PC-9 (cell line): ENCODE results near the gene KIF21A. TPM values are rescaled to one million over a fixed set of nuclear protein-coding genes. Genes with fewer than 3 reads are reported as not detected.

Experiments
- BruUV-seq: library from RNA; stranded (reverse); fragments of 400-500 nt; replicated peaks from 2 replicates; lab custom pipeline; 2021; lab: Mats Ljungman, UMichigan
- CTCF ChIA-PET: fragments of 300-600 bp; sonication (Branson Sonifier 250); formaldehyde crosslinking; loops from one replicate; lab custom pipeline; 2022; ENCODE audit warnings: antibody characterized with exemption; lab: Charles Lee
- POLR2A ChIA-PET: fragments of 300-600 bp; sonication (Branson Sonifier 250); formaldehyde crosslinking; loops from one replicate; lab custom pipeline; 2022; ENCODE audit warnings: antibody characterized with exemption; ENCODE audit not compliant: unreplicated experiment; lab: Charles Lee
- DNase-seq, 2 experiments: peaks; one replicate each; pipeline versions ENCODE4 v3.0.0 to v3.0.0-alpha.2; 2015 to 2022; ENCODE audit warnings: mixed read lengths in 1 of 2
- H2AFZ ChIP-seq: fragments of 200-600 bp; sonication (generic); 2 replicates; pipeline ENCODE4 v1.8.1; 2017; ENCODE audit warnings: antibody characterized with exemption
- H3F3A ChIP-seq: fragments of 200-600 bp; sonication (generic); 2 replicates; pipeline ENCODE4 v1.8.1; 2017; ENCODE audit warnings: antibody characterized with exemption, mild to moderate bottlenecking, low read depth; ENCODE audit not compliant: insufficient read depth
- H3K27ac ChIP-seq: fragments of 200-600 bp; sonication (generic); 2 replicates; pipeline ENCODE4 v1.6.1; 2016; ENCODE audit warnings: mixed run types
- H3K27me3 ChIP-seq: fragments of 200-600 bp; sonication (generic); 2 replicates; pipeline ENCODE4 v1.6.1; 2016; ENCODE audit warnings: low read depth, mixed run types; ENCODE audit not compliant: insufficient read depth
- H3K36me3 ChIP-seq: fragments of 200-600 bp; sonication (generic); 2 replicates; pipeline ENCODE4 v1.6.1; 2016; ENCODE audit warnings: low read depth, mixed run types
- H3K4me1 ChIP-seq: fragments of 200-600 bp; sonication (generic); replicated peaks from 2 replicates; pipeline ENCODE4 v1.6.1; 2016; ENCODE audit warnings: mixed run types; ENCODE audit not compliant: insufficient read depth
- H3K4me2 ChIP-seq: fragments of 200-600 bp; sonication (generic); 2 replicates; pipeline ENCODE4 v1.6.1; 2017; ENCODE audit warnings: mixed run types
- H3K4me3 ChIP-seq: fragments of 200-600 bp; sonication (generic); 2 replicates; pipeline ENCODE4 v1.6.1; 2016; ENCODE audit warnings: mixed run types
- H3K79me2 ChIP-seq: fragments of 200-600 bp; sonication (generic); 2 replicates; pipeline ENCODE4 v1.6.1; 2017; ENCODE audit warnings: low read depth, mixed run types
- H3K9me2 ChIP-seq: fragments of 200-600 bp; sonication (generic); 2 replicates; pipeline ENCODE4 v1.8.1; 2017; ENCODE audit warnings: mild to moderate bottlenecking; ENCODE audit not compliant: insufficient read depth
- H3K9me3 ChIP-seq: fragments of 200-600 bp; sonication (generic); 2 replicates; pipeline ENCODE4 v1.8.1; 2016; ENCODE audit warnings: low read depth; ENCODE audit not compliant: insufficient read depth
- H4K20me1 ChIP-seq: fragments of 200-600 bp; sonication (generic); 2 replicates; pipeline ENCODE4 v1.8.1; 2017; ENCODE audit not compliant: insufficient read depth
- EZH2 ChIP-seq: fragments of 200-600 bp; sonication (generic); IDR thresholded peaks from 2 replicates; pipeline ENCODE4 v1.8.0; 2017; ENCODE audit warnings: antibody characterized with exemption, low read depth
- intact Hi-C: fragments of 100-400 bp; cut with micrococcal nuclease; formaldehyde crosslinking; loops from one replicate; pipeline ENCODE4 v1.10.0; 2022; ENCODE audit not compliant: unreplicated experiment
- total RNA-seq: library from RNA; stranded (reverse); gene quantifications from 2 replicates; pipeline ENCODE4 v1.2.3, GENCODE V29; 2021
- TF ChIP-seq, protein P1 (sequence below): fragments of 200-600 bp; sonication (generic); conservative IDR thresholded peaks from 2 replicates; pipeline ENCODE4 v1.6.1; 2017; ENCODE audit warnings: mixed run types, antibody characterized with exemption, mild to moderate bottlenecking, moderate library complexity

Gene KIF21A
- total RNA-seq, 1 experiment from 2014 or later: 13.6 TPM

DNA sequence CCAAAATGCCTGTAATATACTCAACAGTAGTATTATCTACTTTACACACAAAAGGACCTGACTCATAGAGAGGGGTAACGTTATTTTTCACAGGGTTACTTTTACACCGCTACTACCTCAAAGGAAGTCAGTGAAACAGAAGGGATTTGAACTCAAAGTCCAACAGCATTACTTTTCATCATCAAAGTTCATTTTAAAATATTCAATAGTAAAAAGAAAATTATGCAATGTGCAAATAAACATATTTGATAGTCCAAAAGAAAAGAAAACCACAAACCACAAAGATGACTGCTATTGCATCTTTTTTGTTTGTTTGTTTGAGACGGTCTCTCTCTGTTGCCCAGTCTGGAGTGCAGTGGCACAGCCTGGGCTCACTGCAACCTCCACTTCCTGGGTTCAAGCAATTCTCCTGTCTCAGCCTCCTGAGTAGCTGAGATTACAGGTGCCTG, 15.5 kb downstream of the KIF21A start:
- intact Hi-C loops: no loop called here
- Histone ChIP-seq H3K4me2 (no peak overlapping the region), H3K4me1 (no peaks in the 10 kb centered on the region), H3K9me3 (no peaks in the 10 kb centered on the region), H3K4me3 (no peak overlapping the region), H3K9me2 (no peaks in the 10 kb centered on the region), H3F3A (no peaks in the 10 kb centered on the region), H4K20me1 (no peaks in the 10 kb centered on the region; the same call in 1 of the 2 replicates), H3K36me3 (no peaks in the 10 kb centered on the region), H3K79me2 (0 out of 2 replicates have a peak, but pooled peaks cover 6% of the 10 kb centered on the region), H3K27me3 (no peaks in the 10 kb centered on the region), H2AFZ (no peak overlapping the region), H3K27ac (no peak overlapping the region)
- CTCF ChIA-PET: interaction anchor here (0.7 kb wide), 1 partner anchor 828 kb away, joined by 6 read pairs; no protein-coding TSS in a partner anchor
- no TSS peak for BruUV-seq
- no peak for TF ChIP-seq EZH2
- TF ChIP-seq, protein P1, sequence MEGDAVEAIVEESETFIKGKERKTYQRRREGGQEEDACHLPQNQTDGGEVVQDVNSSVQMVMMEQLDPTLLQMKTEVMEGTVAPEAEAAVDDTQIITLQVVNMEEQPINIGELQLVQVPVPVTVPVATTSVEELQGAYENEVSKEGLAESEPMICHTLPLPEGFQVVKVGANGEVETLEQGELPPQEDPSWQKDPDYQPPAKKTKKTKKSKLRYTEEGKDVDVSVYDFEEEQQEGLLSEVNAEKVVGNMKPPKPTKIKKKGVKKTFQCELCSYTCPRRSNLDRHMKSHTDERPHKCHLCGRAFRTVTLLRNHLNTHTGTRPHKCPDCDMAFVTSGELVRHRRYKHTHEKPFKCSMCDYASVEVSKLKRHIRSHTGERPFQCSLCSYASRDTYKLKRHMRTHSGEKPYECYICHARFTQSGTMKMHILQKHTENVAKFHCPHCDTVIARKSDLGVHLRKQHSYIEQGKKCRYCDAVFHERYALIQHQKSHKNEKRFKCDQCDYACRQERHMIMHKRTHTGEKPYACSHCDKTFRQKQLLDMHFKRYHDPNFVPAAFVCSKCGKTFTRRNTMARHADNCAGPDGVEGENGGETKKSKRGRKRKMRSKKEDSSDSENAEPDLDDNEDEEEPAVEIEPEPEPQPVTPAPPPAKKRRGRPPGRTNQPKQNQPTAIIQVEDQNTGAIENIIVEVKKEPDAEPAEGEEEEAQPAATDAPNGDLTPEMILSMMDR: no peak
- POLR2A ChIA-PET: no interaction called here
- no peak for DNase-seq

DNA sequence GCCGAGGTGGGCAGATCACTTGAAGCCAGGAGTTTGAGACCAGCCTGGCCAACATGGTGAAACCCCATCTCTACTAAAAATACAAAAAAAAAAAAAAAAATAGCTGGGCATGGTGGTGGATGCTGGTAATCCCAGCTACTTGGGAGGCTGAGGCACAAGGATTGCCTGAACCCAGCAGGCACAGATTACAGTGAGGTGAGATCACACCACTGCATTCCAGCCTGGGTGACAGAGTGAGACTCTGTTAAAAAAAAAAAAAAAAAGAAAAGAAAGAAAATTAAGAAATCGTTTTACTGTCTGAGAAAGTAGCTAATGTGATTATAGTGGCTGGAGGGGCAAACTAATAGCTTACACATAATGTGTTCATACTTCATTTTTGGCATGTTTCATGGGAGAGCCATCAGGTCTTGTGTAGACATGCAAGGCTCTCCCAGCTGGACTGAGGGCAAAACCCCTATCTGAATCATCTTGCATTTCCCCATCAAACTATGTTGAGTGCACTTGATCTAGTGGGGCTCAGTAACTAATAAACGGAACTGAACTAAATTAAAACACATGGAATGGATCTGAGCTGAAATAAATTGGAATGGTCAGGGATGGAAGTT, 16.2 kb downstream of the KIF21A start:
- BruUV-seq: no TSS peak
- no peak overlapping the region for H3K4me3 ChIP-seq
- 0 out of 2 replicates have a peak, but pooled peaks cover 6% of the 10 kb centered on the region for H3K79me2 ChIP-seq
- no peaks in the 10 kb centered on the region for H3K27me3 ChIP-seq
- intact Hi-C loops: no loop called here
- H3K9me3 ChIP-seq: no peaks in the 10 kb centered on the region
- H3K4me1 ChIP-seq: no peaks in the 10 kb centered on the region
- no peaks in the 10 kb centered on the region for H3K9me2 ChIP-seq
- H3K36me3 ChIP-seq: no peaks in the 10 kb centered on the region
- TF ChIP-seq EZH2: no peak
- TF ChIP-seq, protein P1: no peak
- no peak overlapping the region for H2AFZ ChIP-seq
- no peaks in the 10 kb centered on the region for H3F3A ChIP-seq
- ChIA-PET POLR2A (no interaction called here), CTCF (interaction anchor here (0.6 to 0.7 kb wide), 2 partner anchors 298 to 829 kb away, joined by 3 to 6 read pairs; no protein-coding TSS in a partner anchor)
- H3K4me2 ChIP-seq: no peak overlapping the region
- no peak for DNase-seq
- H3K27ac ChIP-seq: no peak overlapping the region
- no peaks in the 10 kb centered on the region; the same call in 1 of the 2 replicates for H4K20me1 ChIP-seq

GRCh38 chr12:39420043-39420442, 22.9 kb downstream of the KIF21A start:
- DNase-seq: no peak
- Histone ChIP-seq H3K9me2 (no peaks in the 10 kb centered on the region), H3K9me3 (no peaks in the 10 kb centered on the region), H3F3A (no peaks in the 10 kb centered on the region), H3K36me3 (peaks cover 5% of the 10 kb centered on the region; the same call in 1 of the 2 replicates), H3K4me1 (no peaks in the 10 kb centered on the region), H3K4me3 (no peak overlapping the region), H3K27me3 (no peaks in the 10 kb centered on the region), H3K27ac (no peak overlapping the region), H2AFZ (no peak overlapping the region), H3K4me2 (no peak overlapping the region), H3K79me2 (0 out of 2 replicates have a peak, but pooled peaks cover 6% of the 10 kb centered on the region), H4K20me1 (no peaks in the 10 kb centered on the region)
- ChIA-PET POLR2A (no interaction called here), CTCF (no interaction called here)
- no peak for TF ChIP-seq EZH2
- TF ChIP-seq, protein P1: no peak
- no TSS peak for BruUV-seq
- intact Hi-C loops: no loop called here
